Superior temporal gyrus (tissue), 1 donor: ENCODE data around the gene GNB3.
"Not testable (repeated sequence)": the region's sequence is repeated elsewhere in the genome, so short reads cannot be mapped to it uniquely, and the experiment has no call there.

Experiments used
- DNase-seq: peaks from one replicate; pipeline ENCODE4 v3.0.0-alpha.2; 2016; ENCODE audit errors: extremely low spot score

The GNB3 gene

DNA sequence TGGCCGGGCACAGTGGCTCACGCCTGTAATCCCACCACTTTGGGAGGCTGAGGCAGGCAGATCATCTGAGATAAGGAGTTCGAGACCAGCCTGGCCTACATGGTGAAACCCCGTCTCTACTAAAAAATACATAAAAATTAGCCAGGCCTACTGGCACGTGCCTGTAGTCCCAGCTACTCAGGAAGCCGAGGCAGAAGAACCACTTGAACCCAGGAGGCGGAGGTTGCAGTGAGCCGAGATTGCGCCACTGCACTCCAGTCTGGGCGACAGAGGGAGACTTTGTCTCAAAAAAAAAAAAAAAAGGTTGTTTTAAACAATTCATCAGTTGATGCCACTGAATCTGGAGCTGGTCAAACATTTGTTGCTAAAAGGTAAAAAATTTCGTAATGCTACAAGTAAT, 39.1 kb downstream of the GNB3 start:
- not testable (repeated sequence) for DNase-seq

- DNase-seq: no peak
Observed at GRCh38 chr12:6883252-6883651, 42.5 kb downstream of the GNB3 start.

- no peak for DNase-seq
Observed at GRCh38 chr12:6883683-6884082, 43.0 kb downstream of the GNB3 start.

DNA sequence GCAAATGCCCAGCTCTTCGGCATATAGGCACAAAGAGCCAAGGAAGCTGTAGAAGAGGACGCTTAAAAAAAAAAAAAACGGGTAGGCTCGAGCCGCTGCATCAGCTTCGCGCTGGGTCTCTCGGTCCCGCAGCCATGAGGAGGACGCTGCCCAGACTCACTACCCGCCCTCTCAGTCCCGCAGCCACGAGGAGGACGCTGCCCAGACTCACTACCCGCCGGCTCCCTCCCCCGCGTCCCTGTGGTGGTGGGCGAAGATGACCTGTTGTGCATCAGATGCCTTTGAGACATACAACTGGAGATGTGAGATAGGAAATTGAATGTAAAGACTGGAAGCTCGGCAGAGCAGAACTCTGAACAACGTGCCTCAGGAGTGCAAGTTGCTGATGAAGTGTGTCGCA, 43.8 kb downstream of the GNB3 start:
- no peak for DNase-seq

GRCh38 chr12:6886206-6886999, 45.7 kb downstream of the GNB3 start:
- DNase-seq: not testable (repeated sequence)

DNA sequence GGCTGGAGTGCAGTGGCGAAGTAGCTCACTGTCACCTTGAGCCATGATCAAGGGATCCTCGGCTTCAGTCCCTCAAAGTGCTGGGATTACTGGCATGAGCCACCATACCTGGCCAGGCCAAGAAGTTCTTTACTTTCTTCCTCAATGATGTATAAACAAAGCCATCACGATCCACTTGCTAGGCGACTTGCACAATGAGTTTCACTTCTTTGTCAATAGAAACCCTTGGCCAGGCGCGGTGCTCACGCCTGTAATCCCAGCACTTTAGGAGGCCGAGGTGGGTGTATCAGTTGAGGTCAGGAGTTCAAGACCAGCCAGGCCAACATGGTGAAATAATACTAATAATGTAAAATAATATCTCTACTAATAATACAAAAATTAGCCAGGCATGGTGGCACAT, 46.7 kb downstream of the GNB3 start:
- no peak for DNase-seq

DNA sequence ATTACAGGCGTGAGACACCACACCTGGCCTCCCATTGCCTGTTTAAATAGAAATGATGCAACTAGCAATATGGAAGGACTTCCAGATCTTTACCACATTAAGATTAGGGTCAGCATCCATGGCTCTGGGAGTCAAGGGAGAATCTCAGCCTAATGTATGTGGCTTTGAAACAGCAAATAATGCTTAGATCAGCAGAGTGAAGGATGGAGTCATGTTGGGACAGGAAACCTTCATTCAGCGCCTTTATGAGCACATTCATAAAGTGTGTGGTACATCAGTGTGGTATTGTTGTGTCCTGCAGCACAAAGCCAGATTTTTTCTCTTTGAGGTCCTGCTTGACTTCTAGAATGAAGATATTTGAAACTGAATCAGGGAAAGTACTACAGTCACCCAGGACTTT, 47.6 kb downstream of the GNB3 start:
- DNase-seq: no peak

- not testable (repeated sequence) for DNase-seq
Observed at GRCh38 chr12:6888794-6889193, 48.1 kb downstream of the GNB3 start.

DNA sequence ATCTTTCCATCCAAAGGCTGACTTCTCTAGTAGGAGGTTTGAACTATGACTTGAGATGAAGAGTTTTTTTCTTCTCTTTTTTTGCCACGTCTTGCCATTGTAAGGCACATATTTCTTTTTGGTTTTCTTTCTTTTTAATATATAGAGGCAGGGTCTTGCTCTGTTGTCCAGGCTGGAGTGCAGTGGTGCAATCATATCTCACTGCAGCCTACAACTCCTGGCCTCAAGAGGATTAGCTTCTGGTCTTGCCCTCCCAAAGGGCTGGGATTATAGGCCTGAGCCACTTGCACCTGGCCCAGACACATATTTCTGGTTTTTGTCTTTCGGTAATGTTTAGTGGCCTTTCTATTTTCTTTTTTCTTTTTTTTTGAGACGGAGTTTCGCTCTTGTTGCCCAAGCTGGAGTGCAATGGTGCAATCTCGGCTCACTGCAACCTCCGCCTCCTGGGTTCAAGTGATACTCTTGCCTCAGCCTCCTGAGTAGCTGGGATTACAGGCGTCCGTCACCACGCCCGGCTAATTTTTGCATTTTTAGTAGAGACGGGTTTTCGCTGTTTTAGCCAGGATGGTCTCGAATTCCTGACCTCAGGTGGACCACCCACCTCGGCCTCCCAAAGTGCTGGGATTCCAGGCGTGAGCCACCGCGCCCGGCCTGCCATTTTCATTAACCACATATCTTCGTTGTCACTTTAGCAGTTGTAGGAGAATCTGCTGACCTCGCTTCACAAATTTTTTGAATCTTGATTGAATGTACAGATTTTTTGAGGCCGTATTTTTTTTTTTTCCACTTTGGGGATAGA, 49.2 kb downstream of the GNB3 start:
- DNase-seq: not testable (repeated sequence)

DNA sequence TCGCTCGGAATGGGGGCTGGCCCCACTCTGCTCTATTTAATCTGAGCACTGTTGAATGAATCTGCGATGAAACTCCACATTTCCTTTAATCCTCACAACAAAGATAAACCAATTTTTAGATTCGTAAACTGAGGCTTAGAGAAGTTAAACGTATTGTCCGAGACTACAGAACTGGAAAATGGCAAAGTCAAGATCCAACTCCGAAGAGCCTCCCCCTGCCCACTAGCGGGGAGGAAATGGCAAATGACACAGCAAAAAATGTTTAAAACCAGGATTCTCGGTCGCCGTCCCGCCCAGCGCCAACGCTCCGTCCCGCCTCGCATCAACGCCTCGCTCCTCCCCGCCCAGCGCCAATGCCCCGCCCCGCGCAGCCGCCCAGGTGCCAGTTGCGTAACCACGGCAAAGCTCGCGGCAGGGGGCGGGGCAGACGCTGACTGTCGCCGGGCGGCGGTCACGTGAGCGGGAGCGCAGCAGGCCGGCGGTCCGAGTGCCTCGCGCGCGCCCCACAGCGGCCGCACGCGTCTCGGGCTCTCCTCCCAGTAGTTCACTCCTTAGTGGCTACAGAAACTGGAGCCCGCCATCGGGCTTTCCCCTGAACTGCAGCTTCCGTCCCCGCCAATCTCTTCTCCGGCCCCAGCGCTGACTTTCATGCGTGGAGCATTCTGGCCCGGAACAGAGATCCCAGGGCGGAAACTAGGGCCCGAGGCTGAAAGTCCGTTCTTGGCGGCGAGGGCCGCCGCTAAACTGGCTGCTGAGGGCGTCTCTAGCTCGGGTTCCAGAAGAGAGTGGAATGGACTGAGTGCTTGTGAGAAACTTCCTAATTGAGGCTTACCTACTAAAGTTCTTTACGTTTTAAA, 50.3 kb downstream of the GNB3 start:
- peak; percentile 96 for DNase-seq

- no peak for DNase-seq
Observed at GRCh38 chr12:6891646-6892001, 50.9 kb downstream of the GNB3 start.

GRCh38 chr12:6892683-6893082, 52.0 kb downstream of the GNB3 start:
- not testable (repeated sequence) for DNase-seq

DNA sequence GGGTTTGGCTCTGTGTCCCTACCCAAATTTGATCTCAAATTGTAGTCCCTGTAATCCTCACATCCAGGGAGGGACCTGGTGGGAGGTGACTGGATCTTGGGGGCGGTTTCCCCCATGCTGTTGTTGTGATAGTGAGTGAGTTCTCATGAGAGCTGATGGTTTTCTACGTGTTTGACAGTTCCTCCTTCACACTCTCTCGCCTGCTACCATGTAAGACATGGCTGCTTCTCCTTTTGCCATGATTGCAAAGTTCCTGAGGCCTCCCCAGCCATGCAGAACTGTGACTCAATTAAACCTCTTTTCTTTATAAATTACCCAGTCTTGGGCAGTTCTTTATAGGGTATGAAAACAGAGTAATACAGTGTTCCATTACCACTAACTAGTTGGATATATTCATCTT, 53.6 kb downstream of the GNB3 start:
- no peak for DNase-seq
